ENCODE data around the gene NUDCD3.

- TF ChIP-seq EZH2 (IDR thresholded peaks at IDR 0.05; ENCODE audit: low read length, unreplicated experiment): no peak
- TF ChIP-seq CTCF (conservative IDR thresholded peaks at IDR 0.05; ENCODE audit: low read depth, low read length): no peak
Observed at GRCh38 chr7:44460325-44460724, 30.1 kb downstream of the NUDCD3 start.

Data from PC-3 (cell line).